ENCODE results near the gene SOX5.

The SOX5 gene

GRCh38 chr12:23949348-23950209 is at the start of gene SOX5:
Gene SOX5, minus strand, starts transcription at chr12:23949670. Its CDS starts 69 bp downstream, at chr12:23949601.
- no peak for DNase-seq

GRCh38 chr12:23987046-23987445 is 37.6 kb upstream of the SOX5 start:
- no peak for DNase-seq

- no peak for DNase-seq
These were observed 31.4 kb upstream of the SOX5 start for GRCh38 chr12:23980826-23981225.

GRCh38 chr12:23964812-23965211 is 15.3 kb upstream of the SOX5 start:
- no peak for DNase-seq

- no peak for DNase-seq
These were observed 10.4 kb upstream of the SOX5 start for GRCh38 chr12:23959826-23960225.

GRCh38 chr12:23954332-23954731 is 4.9 kb upstream of the SOX5 start:
- no peak for DNase-seq

- no peak for DNase-seq
These were observed 2.6 kb upstream of the SOX5 start for GRCh38 chr12:23952071-23952470.

- no peak for DNase-seq
These were observed 1.4 kb upstream of the SOX5 start for GRCh38 chr12:23950775-23951451.

- no peak for DNase-seq
These were observed 822 bp upstream of the SOX5 start for GRCh38 chr12:23950210-23950774.

GRCh38 chr12:23948291-23948690 is 1.2 kb downstream of the SOX5 start:
- no peak for DNase-seq

GRCh38 chr12:23947395-23947794 is 2.1 kb downstream of the SOX5 start:
- DNase-seq: no peak

- DNase-seq: no peak
These were observed 4.2 kb downstream of the SOX5 start for GRCh38 chr12:23945249-23945648.

GRCh38 chr12:23944067-23944466 is 5.4 kb downstream of the SOX5 start:
- DNase-seq: no peak

- DNase-seq: no peak
These were observed 6.6 kb downstream of the SOX5 start for GRCh38 chr12:23942841-23943240.

- DNase-seq: no peak
These were observed 7.7 kb downstream of the SOX5 start for GRCh38 chr12:23941780-23942179.

- DNase-seq: no peak
These were observed 11.0 kb downstream of the SOX5 start for GRCh38 chr12:23938422-23938821.

- no peak for DNase-seq
These were observed 18.3 kb downstream of the SOX5 start for GRCh38 chr12:23931176-23931575.

GRCh38 chr12:23930599-23930998 is 18.9 kb downstream of the SOX5 start:
- no peak for DNase-seq

- no peak for DNase-seq
These were observed 19.6 kb downstream of the SOX5 start for GRCh38 chr12:23929906-23930305.

- no peak for DNase-seq
These were observed 21.6 kb downstream of the SOX5 start for GRCh38 chr12:23927907-23928306.

GRCh38 chr12:23921099-23921856 is 28.2 kb downstream of the SOX5 start:
- DNase-seq: no peak

GRCh38 chr12:23911574-23911973 is 37.9 kb downstream of the SOX5 start:
- DNase-seq: no peak

- DNase-seq: no peak
These were observed 39.9 kb downstream of the SOX5 start for GRCh38 chr12:23909551-23909950.
